Ascending aorta (tissue), 2 donors: ENCODE measurements around the gene P3H3. TPM values are rescaled to one million over a fixed set of nuclear protein-coding genes. Genes with fewer than 3 reads are reported as not detected.
A peak's percentile ranks its signal among the peaks of the same experiment; 100 is the strongest.

Experiments
- DNase-seq, 2 donors: peaks; one replicate each; pipeline ENCODE4 v3.0.0-alpha.2; 2019; ENCODE audit warnings: low spot score in 2 of 2
- H3K27ac ChIP-seq, 2 donors: fragments of 200-600 bp; sonication (generic); one replicate each; pipeline ENCODE4 v1.5.1; 2016 to 2017; ENCODE audit warnings: mild to moderate bottlenecking in 1 of 2
- H3K27me3 ChIP-seq: fragments of 200-600 bp; sonication (generic); one replicate; pipeline ENCODE4 v1.5.1; 2017
- H3K36me3 ChIP-seq, 2 donors: fragments of 200-600 bp; sonication (generic); one replicate each; pipeline ENCODE4 v1.5.1; 2016
- H3K4me1 ChIP-seq, 2 donors: fragments of 200-600 bp; sonication (generic); one replicate each; pipeline ENCODE4 v1.5.1; 2016 to 2017; ENCODE audit warnings: mild to moderate bottlenecking in 1 of 2
- H3K4me3 ChIP-seq, 2 donors: fragments of 200-600 bp; sonication (generic); one replicate each; pipeline ENCODE4 v1.5.1; 2016 to 2017; ENCODE audit warnings: mild to moderate bottlenecking in 1 of 2
- H3K9me3 ChIP-seq, 2 donors: fragments of 200-600 bp; sonication (generic); one replicate each; pipeline ENCODE4 v1.5.1; 2016
- CTCF ChIP-seq, 3 experiments: fragments of 200-600 bp in 2 of 3; fragments of 450-650 bp in 1 of 3; sonication (generic) in 2 of 3; IDR thresholded peaks; one replicate each; pipeline ENCODE4 v1.5.1; 2016 to 2019; ENCODE audit warnings: antibody characterized with exemption in 3 of 3, mild to moderate bottlenecking in 1 of 3, moderate library complexity in 1 of 3
- intact Hi-C: fragments of 100-400 bp; cut with DNase I; formaldehyde crosslinking; loops from one replicate; pipeline ENCODE4 v1.15.1; 2023
- total RNA-seq: library from RNA; depleted of rRNA; stranded (reverse); fragments of >200 nt; gene quantifications from one replicate; pipeline ENCODE4 v1.1.0, GENCODE V29; 2016

P3H3 gene
- total RNA-seq, 1 donor from 2014 or later = 62.2 TPM

DNA sequence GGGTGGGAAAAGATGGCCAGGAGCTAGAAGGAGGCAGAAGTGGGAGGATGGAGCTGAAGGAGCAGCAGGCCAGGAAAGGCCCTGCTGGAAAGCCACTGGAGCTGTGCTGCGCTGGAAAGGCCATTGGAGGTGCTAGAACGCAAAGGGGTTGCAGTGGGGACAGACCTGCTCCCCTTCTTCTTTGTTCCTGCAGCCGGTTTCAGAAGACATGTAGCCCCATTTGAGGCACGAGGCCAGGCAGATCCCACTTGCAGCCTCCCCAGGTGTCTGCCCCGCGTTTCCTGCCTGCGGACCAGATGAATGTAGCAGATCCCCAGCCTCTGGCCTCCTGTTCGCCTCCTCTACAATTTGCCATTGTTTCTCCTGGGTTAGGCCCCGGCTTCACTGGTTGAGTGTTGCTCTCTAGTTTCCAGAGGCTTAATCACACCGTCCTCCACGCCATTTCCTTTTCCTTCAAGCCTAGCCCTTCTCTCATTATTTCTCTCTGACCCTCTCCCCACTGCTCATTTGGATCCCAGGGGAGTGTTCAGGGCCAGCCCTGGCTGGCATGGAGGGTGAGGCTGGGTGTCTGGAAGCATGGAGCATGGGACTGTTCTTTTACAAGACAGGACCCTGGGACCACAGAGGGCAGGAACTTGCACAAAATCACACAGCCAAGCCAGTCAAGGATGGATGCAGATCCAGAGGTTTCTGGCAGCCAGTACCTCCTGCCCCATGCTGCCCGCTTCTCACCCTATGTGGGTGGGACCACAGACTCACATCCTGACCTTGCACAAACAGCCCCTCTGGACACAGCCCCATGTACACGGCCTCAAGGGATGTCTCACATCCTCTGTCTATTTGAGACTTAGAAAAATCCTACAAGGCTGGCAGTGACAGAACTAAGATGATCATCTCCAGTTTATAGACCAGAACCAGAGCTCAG is 8.8 kb upstream of the P3H3 start:
- H3K4me1 ChIP-seq = peaks cover 3 to 7% of the 10 kb centered on the region in 2 donors
- H3K4me3 ChIP-seq = no peak overlapping the region
- H3K27ac ChIP-seq = no peak overlapping the region
- no peak for DNase-seq
- no peak for TF ChIP-seq CTCF (IDR thresholded peaks at IDR 0.05)
- intact Hi-C loops = no loop called here
- no peaks in the 10 kb centered on the region for H3K9me3 ChIP-seq
- H3K27me3 ChIP-seq = peaks cover 7% of the 10 kb centered on the region
- H3K36me3 ChIP-seq = no peaks in the 10 kb centered on the region

- H3K36me3 ChIP-seq = no peaks in the 10 kb centered on the region
- intact Hi-C loops = no loop called here
- DNase-seq = no peak
- no peak for TF ChIP-seq CTCF (IDR thresholded peaks at IDR 0.05)
- H3K27me3 ChIP-seq = peaks cover 7% of the 10 kb centered on the region
- no peaks in the 10 kb centered on the region for H3K9me3 ChIP-seq
- H3K4me3 ChIP-seq = no peak overlapping the region
- peaks cover 3 to 10% of the 10 kb centered on the region in 2 donors for H3K4me1 ChIP-seq
- H3K27ac ChIP-seq = no peak overlapping the region
Observed at GRCh38 chr12:6820166-6820565, 8.0 kb upstream of the P3H3 start.

- no peak within 1 kb of the TSS for H3K27ac ChIP-seq
- H3K9me3 ChIP-seq = no peaks in the 10 kb centered on the region
- H3K4me3 ChIP-seq = peak within 1 kb of the TSS; percentile 40 to 64
- peaks cover 7% of the 10 kb centered on the region for H3K27me3 ChIP-seq
- no peak for DNase-seq
- TF ChIP-seq CTCF (IDR thresholded peaks at IDR 0.05) = no peak
- peaks cover 3 to 13% of the 10 kb centered on the region in 2 donors for H3K4me1 ChIP-seq
- intact Hi-C loops = no loop called here
- no peaks in the 10 kb centered on the region for H3K36me3 ChIP-seq
Observed at GRCh38 chr12:6821591-6822425, 6.4 kb upstream of the P3H3 start, which contains the start of gene GPR162. Gene GPR162 (plus strand): TSS chr12:6821821. CDS start chr12:6823899, 2,078 bp downstream.

GRCh38 chr12:6822426-6823135 is 5.6 kb upstream of the P3H3 start:
- Histone ChIP-seq H3K36me3 (no peaks in the 10 kb centered on the region), H3K4me3 (peak overlapping the region in 1 of 2 donors; percentile 64), H3K27ac (no peak overlapping the region), H3K9me3 (no peaks in the 10 kb centered on the region), H3K4me1 (peaks cover 3 to 20% of the 10 kb centered on the region in 2 donors), H3K27me3 (peaks cover 7% of the 10 kb centered on the region)
- intact Hi-C loops = no loop called here
- no peak for DNase-seq
- TF ChIP-seq CTCF (IDR thresholded peaks at IDR 0.05) = no peak
